Osteoblast (primary cell): Measurements from ENCODE around the gene BTBD1. TPM values are rescaled to one million over a fixed set of nuclear protein-coding genes. Genes with fewer than 3 reads are reported as not detected.
"Not testable (repeated sequence)": the region's sequence is repeated elsewhere in the genome, so short reads cannot be mapped to it uniquely, and the experiment has no call there.

Experiments
- DNase-seq: peaks from one replicate; pipeline ENCODE4 v3.0.0; 2011; ENCODE audit warnings: low spot score, mixed read lengths; ENCODE audit not compliant: insufficient read length; ENCODE audit errors: missing footprints
- H2AFZ ChIP-seq: 2 replicates; pipeline ENCODE4 v1.6.0; 2011; ENCODE audit warnings: mild to moderate bottlenecking, low read length
- H3K27ac ChIP-seq: 2 replicates; pipeline ENCODE4 v1.5.1; 2011; ENCODE audit warnings: mild to moderate bottlenecking, low read depth, low read length, moderate library complexity
- H3K27me3 ChIP-seq: 2 replicates; pipeline ENCODE4 v1.6.0; 2012; ENCODE audit warnings: mild to moderate bottlenecking, control low read depth, inconsistent platforms, low read length, moderate library complexity; ENCODE audit not compliant: insufficient read depth
- H3K36me3 ChIP-seq: 2 replicates; pipeline ENCODE4 v1.5.1; 2011; ENCODE audit warnings: mild to moderate bottlenecking, low read length, control low read depth, moderate library complexity; ENCODE audit not compliant: insufficient read depth
- H3K4me1 ChIP-seq: 2 replicates; pipeline ENCODE4 v1.5.1; 2011; ENCODE audit warnings: mild to moderate bottlenecking, low read length, control low read depth, moderate library complexity; ENCODE audit not compliant: insufficient read depth
- H3K4me2 ChIP-seq: 2 replicates; pipeline ENCODE4 v1.6.0; 2011; ENCODE audit warnings: mild to moderate bottlenecking, low read length; ENCODE audit not compliant: insufficient read depth
- H3K4me3 ChIP-seq: fragments of 200-600 bp; sonication (generic); 3 replicates; pipeline ENCODE4 v1.5.1; 2012; ENCODE audit warnings: mild to moderate bottlenecking, low read length, inconsistent platforms; ENCODE audit not compliant: insufficient read depth
- H3K79me2 ChIP-seq: 2 replicates; pipeline ENCODE4 v1.6.0; 2012; ENCODE audit warnings: mild to moderate bottlenecking, low read length, control low read depth, inconsistent platforms; ENCODE audit not compliant: insufficient read depth
- H3K9me3 ChIP-seq: 2 replicates; pipeline ENCODE4 v1.5.1; 2011; ENCODE audit warnings: low read depth, low read length, control low read depth
- H4K20me1 ChIP-seq: 2 replicates; pipeline ENCODE4 v1.6.0; 2012; ENCODE audit warnings: mild to moderate bottlenecking, low read length, control low read depth; ENCODE audit not compliant: insufficient read depth
- CTCF ChIP-seq: IDR thresholded peaks from 2 replicates; pipeline ENCODE4 v1.5.1; 2011; ENCODE audit warnings: mild to moderate bottlenecking, low read depth, low read length, moderate library complexity; ENCODE audit errors: extremely low read depth
- total RNA-seq: library from RNA; depleted of rRNA; stranded (reverse); fragments of >200 nt; gene quantifications from 2 replicates; pipeline ENCODE4 v1.2.3, GENCODE V29; 2012

The BTBD1 gene
- total RNA-seq, 1 donor = 88.3 TPM

GRCh38 chr15:83092309-83092976 is 25.4 kb upstream of the BTBD1 start:
- H3K4me1 ChIP-seq = no peaks in the 10 kb centered on the region
- no peak for TF ChIP-seq CTCF
- no peaks in the 10 kb centered on the region for H4K20me1 ChIP-seq
- no peaks in the 10 kb centered on the region for H3K79me2 ChIP-seq
- H3K9me3 ChIP-seq = no peaks in the 10 kb centered on the region
- no peaks in the 10 kb centered on the region for H3K36me3 ChIP-seq
- H3K27ac ChIP-seq = no peak overlapping the region
- H3K27me3 ChIP-seq = peaks cover 2% of the 10 kb centered on the region
- H3K4me2 ChIP-seq = no peak overlapping the region
- no peak overlapping the region for H3K4me3 ChIP-seq
- H2AFZ ChIP-seq = peak overlapping the region; percentile 68
- no peak for DNase-seq

- H3K36me3 ChIP-seq, H2AFZ ChIP-seq, H3K27ac ChIP-seq, H4K20me1 ChIP-seq, H3K9me3 ChIP-seq, H3K4me3 ChIP-seq, H3K27me3 ChIP-seq, H3K79me2 ChIP-seq, H3K4me2 ChIP-seq, DNase-seq, H3K4me1 ChIP-seq: not testable (repeated sequence)
These were observed 24.9 kb upstream of the BTBD1 start for GRCh38 chr15:83091965-83092308.

GRCh38 chr15:83090465-83090864 is 23.4 kb upstream of the BTBD1 start:
- DNase-seq = no peak
- no peaks in the 10 kb centered on the region for H3K36me3 ChIP-seq
- H3K4me1 ChIP-seq = no peaks in the 10 kb centered on the region
- no peak overlapping the region for H3K4me3 ChIP-seq
- H3K9me3 ChIP-seq = no peaks in the 10 kb centered on the region
- H3K79me2 ChIP-seq = no peaks in the 10 kb centered on the region
- H4K20me1 ChIP-seq = no peaks in the 10 kb centered on the region
- peaks cover 5% of the 10 kb centered on the region for H3K27me3 ChIP-seq
- H3K27ac ChIP-seq = no peak overlapping the region
- no peak overlapping the region for H3K4me2 ChIP-seq
- no peak overlapping the region for H2AFZ ChIP-seq
- TF ChIP-seq CTCF = no peak

GRCh38 chr15:83088876-83089275 is 21.8 kb upstream of the BTBD1 start:
- Histone ChIP-seq H3K4me1 (no peaks in the 10 kb centered on the region), H3K27me3 (peaks cover 5% of the 10 kb centered on the region)

More at GRCh38 chr15:83088876-83089275, 21.8 kb upstream of the BTBD1 start:
- Histone ChIP-seq H3K36me3 (no peaks in the 10 kb centered on the region), H4K20me1 (no peaks in the 10 kb centered on the region), H3K27ac (no peak overlapping the region), H2AFZ (no peak overlapping the region), H3K4me3 (no peak overlapping the region), H3K9me3 (no peaks in the 10 kb centered on the region), H3K79me2 (no peaks in the 10 kb centered on the region), H3K4me2 (no peak overlapping the region)
- DNase-seq = no peak
- TF ChIP-seq CTCF = no peak
